DOHH2 (cell line): ENCODE data around the gene VAPA.

ENCODE experiments used
- EZH2phosphoT487 ChIP-seq: fragments of 200-600 bp; sonication (generic); IDR thresholded peaks from 2 replicates; pipeline ENCODE4 v1.6.1; 2017; ENCODE audit warnings: borderline replicate concordance, mild to moderate bottlenecking, antibody characterized with exemption, low read length, moderate library complexity, mixed read lengths
- TF ChIP-seq, protein P1 (sequence below): fragments of 200-600 bp; sonication (generic); IDR thresholded peaks from one replicate; pipeline ENCODE4 v1.5.1; 2014; ENCODE audit warnings: antibody characterized with exemption, mild to moderate bottlenecking, low read depth, low read length; ENCODE audit not compliant: poor library complexity, severe bottlenecking

DNA sequence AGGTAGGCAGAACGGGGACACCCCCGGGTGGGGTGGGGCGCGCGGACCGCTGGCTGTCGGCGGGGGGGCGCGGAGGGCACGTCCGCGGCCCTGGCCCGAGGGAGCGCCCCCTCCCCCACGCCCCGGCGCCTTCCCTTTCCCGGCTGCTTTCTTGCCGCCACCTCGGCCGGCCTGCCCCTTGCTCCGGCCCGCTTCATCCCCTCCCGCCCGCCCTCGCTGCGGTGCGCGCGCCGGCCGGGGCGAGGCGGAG lies 443 bp downstream of the VAPA start:
- TF ChIP-seq, protein P1, sequence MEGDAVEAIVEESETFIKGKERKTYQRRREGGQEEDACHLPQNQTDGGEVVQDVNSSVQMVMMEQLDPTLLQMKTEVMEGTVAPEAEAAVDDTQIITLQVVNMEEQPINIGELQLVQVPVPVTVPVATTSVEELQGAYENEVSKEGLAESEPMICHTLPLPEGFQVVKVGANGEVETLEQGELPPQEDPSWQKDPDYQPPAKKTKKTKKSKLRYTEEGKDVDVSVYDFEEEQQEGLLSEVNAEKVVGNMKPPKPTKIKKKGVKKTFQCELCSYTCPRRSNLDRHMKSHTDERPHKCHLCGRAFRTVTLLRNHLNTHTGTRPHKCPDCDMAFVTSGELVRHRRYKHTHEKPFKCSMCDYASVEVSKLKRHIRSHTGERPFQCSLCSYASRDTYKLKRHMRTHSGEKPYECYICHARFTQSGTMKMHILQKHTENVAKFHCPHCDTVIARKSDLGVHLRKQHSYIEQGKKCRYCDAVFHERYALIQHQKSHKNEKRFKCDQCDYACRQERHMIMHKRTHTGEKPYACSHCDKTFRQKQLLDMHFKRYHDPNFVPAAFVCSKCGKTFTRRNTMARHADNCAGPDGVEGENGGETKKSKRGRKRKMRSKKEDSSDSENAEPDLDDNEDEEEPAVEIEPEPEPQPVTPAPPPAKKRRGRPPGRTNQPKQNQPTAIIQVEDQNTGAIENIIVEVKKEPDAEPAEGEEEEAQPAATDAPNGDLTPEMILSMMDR: no peak
- TF ChIP-seq EZH2phosphoT487: no peak
